DOHH2 (cell line): ENCODE measurements around the gene RAI2.

Experiments used
- CTCF ChIP-seq: fragments of 200-600 bp; sonication (generic); IDR thresholded peaks from one replicate; pipeline ENCODE4 v1.5.1; 2014; ENCODE audit warnings: antibody characterized with exemption, mild to moderate bottlenecking, low read depth, low read length; ENCODE audit not compliant: poor library complexity, severe bottlenecking
- EZH2phosphoT487 ChIP-seq: fragments of 200-600 bp; sonication (generic); IDR thresholded peaks from 2 replicates; pipeline ENCODE4 v1.6.1; 2017; ENCODE audit warnings: borderline replicate concordance, mild to moderate bottlenecking, antibody characterized with exemption, low read length, moderate library complexity, mixed read lengths

GRCh38 chrX:17842769-17843525, 18.2 kb downstream of the RAI2 start:
- TF ChIP-seq CTCF: no peak
- TF ChIP-seq EZH2phosphoT487: no peak
